GM12891 (cell line): ENCODE measurements around the gene C19orf81.

Source experiments
- POLR2A ChIP-seq: IDR thresholded peaks from 2 replicates; pipeline ENCODE4 v1.6.1; 2011; ENCODE audit warnings: low read depth, low read length, control low read depth
- POLR2AphosphoS5 ChIP-seq: IDR thresholded peaks from 2 replicates; pipeline ENCODE4 v1.6.1; 2011; ENCODE audit warnings: low read depth, low read length, control low read depth
- TAF1 ChIP-seq: IDR thresholded peaks from 2 replicates; pipeline ENCODE4 v1.6.1; 2011; ENCODE audit warnings: low read depth, low read length, control low read depth

DNA sequence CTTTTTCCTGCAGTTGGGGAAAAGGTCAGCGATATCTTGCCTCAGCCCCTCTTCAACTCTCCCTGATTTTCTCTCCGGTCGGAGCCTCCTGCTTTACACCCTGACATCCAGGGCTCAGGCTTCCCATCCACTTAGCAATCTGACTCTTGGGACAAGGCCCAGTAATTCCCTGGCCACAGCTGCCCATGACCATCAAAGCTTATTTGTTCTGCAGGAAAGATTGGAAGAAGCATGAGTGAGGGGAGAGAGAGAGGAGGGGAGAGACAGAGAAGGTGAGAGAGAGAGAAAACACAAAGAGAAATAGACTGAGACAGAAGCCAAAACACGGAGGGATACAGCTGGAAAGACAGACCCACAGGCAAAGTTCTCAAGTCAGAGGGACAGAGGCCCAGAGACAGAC lies 23.2 kb upstream of the C19orf81 start:
- TF ChIP-seq TAF1 (no peak), POLR2A (no peak), POLR2AphosphoS5 (no peak)
